ENCODE results near the gene NELL2. TPM values are rescaled to one million over a fixed set of nuclear protein-coding genes. Genes with fewer than 3 reads are reported as not detected.

NELL2 gene
- total RNA-seq, 2 donors from 2014 or later = 5.1 to 6.9 TPM

DNA sequence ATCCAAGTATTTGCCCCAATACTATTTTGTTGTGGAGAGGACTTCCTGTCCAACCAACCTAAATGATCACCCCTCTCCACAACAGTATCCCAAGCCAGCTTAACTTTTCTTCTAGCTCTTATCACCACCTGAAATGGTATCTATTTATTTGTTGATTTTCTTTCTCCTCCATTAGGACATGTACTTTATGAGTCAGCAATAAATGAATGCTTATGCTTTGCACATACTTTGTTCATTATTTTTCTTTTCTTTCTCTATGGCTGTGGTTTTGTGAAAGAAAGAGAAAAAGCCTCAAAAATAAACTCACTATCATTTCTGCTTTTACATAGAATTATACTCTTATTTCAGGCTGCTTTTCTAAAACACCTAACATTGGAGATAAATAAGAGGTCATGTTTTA, 371.3 kb downstream of the NELL2 start:
- no peak for DNase-seq
- no peaks in the 10 kb centered on the region for H3K36me3 ChIP-seq (ENCODE audit: control insufficient read depth, insufficient read depth, low read length)
- Mint-ChIP-seq H3K9me3 (peaks cover 18% of the 10 kb centered on the region), H3K4me1 (peaks cover 2% of the 10 kb centered on the region), H3K4me3 (no peak overlapping the region), H3K36me3 (ENCODE audit: low read depth) (peaks cover 2% of the 10 kb centered on the region), H3K27ac (no peak overlapping the region), H3K27me3 (ENCODE audit: insufficient read depth) (no peaks in the 10 kb centered on the region)
- no peaks in the 10 kb centered on the region for H3K9me3 ChIP-seq (ENCODE audit: control insufficient read depth, low read length)
- H3K27me3 ChIP-seq (ENCODE audit: control insufficient read depth, insufficient read depth, low read length, poor library complexity, severe bottlenecking) = no peaks in the 10 kb centered on the region
- peaks cover 3% of the 10 kb centered on the region for H3K4me1 ChIP-seq (ENCODE audit: control insufficient read depth, insufficient read depth, low read length)
- no peak overlapping the region for H3K27ac ChIP-seq (ENCODE audit: low read depth, low read length)
- H3K9ac ChIP-seq (ENCODE audit: extremely low read depth, low read length, poor library complexity, severe bottlenecking) = no peak overlapping the region
- TF ChIP-seq, protein P1, sequence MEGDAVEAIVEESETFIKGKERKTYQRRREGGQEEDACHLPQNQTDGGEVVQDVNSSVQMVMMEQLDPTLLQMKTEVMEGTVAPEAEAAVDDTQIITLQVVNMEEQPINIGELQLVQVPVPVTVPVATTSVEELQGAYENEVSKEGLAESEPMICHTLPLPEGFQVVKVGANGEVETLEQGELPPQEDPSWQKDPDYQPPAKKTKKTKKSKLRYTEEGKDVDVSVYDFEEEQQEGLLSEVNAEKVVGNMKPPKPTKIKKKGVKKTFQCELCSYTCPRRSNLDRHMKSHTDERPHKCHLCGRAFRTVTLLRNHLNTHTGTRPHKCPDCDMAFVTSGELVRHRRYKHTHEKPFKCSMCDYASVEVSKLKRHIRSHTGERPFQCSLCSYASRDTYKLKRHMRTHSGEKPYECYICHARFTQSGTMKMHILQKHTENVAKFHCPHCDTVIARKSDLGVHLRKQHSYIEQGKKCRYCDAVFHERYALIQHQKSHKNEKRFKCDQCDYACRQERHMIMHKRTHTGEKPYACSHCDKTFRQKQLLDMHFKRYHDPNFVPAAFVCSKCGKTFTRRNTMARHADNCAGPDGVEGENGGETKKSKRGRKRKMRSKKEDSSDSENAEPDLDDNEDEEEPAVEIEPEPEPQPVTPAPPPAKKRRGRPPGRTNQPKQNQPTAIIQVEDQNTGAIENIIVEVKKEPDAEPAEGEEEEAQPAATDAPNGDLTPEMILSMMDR (conservative IDR thresholded peaks at IDR 0.05) = no peak
- H3K4me3 ChIP-seq (ENCODE audit: low read length) = no peak overlapping the region

DNA sequence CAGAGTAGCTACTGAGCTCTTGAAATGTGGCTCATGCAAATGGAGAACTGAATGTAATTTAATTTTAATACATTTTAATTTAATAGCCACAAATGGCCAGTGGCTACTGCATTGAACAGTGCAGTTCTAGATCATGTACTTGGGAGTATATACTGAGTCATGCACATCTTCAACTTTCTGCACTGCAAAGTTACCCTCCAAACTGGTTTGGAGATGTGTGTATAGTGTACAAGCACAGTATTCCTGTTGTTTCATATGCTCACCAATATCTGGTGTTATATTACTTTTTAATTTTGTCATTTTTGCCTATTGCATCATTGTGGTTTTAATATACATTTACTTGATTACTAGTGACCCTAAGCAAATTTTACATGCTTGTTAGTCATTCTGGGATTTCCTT, 372.8 kb downstream of the NELL2 start:
- Mint-ChIP-seq H3K27ac (no peak overlapping the region), H3K4me1 (no peaks in the 10 kb centered on the region), H3K36me3 (ENCODE audit: low read depth) (peaks cover 2% of the 10 kb centered on the region), H3K27me3 (ENCODE audit: insufficient read depth) (no peaks in the 10 kb centered on the region), H3K4me3 (no peak overlapping the region), H3K9me3 (peaks cover 18% of the 10 kb centered on the region)
- H3K36me3 ChIP-seq (ENCODE audit: control insufficient read depth, insufficient read depth, low read length) = no peaks in the 10 kb centered on the region
- TF ChIP-seq, protein P1 (conservative IDR thresholded peaks at IDR 0.05) = no peak
- H3K9me3 ChIP-seq (ENCODE audit: control insufficient read depth, low read length) = no peaks in the 10 kb centered on the region
- no peak overlapping the region for H3K27ac ChIP-seq (ENCODE audit: low read depth, low read length)
- H3K9ac ChIP-seq (ENCODE audit: extremely low read depth, low read length, poor library complexity, severe bottlenecking) = no peak overlapping the region
- H3K4me3 ChIP-seq (ENCODE audit: low read length) = no peak overlapping the region
- no peaks in the 10 kb centered on the region for H3K4me1 ChIP-seq (ENCODE audit: control insufficient read depth, insufficient read depth, low read length)
- no peaks in the 10 kb centered on the region for H3K27me3 ChIP-seq (ENCODE audit: control insufficient read depth, insufficient read depth, low read length, poor library complexity, severe bottlenecking)
- no peak for DNase-seq

DNA sequence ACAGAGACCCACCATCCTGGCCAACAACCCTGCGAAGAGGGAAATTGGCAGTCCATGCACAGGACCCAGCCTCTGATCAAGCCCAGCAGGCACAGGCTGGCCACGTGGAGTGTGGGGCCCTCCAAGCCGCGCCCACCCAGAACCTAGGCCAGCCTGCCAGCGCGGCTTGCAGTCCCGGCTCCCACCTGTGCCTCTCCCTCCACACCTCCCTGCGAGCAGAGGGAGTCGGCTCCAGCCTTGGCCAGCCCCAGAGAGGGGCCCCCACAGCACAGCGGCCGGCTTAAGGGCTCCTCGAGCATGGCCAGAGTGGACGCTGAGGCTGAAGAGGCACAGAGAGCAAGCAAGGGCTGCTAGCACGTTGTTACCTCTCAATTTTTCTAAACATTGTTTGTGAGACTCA, 373.4 kb downstream of the NELL2 start:
- no peak for DNase-seq
- H3K4me3 Mint-ChIP-seq = no peak overlapping the region
- no peaks in the 10 kb centered on the region for H3K27me3 ChIP-seq (ENCODE audit: control insufficient read depth, insufficient read depth, low read length, poor library complexity, severe bottlenecking)

More for the DNA sequence above, 373.4 kb downstream of the NELL2 start:
- H3K9me3 Mint-ChIP-seq = peaks cover 18% of the 10 kb centered on the region
- H3K4me1 Mint-ChIP-seq = no peaks in the 10 kb centered on the region
- no peaks in the 10 kb centered on the region for H3K9me3 ChIP-seq (ENCODE audit: control insufficient read depth, low read length)
- WGBS, 2 experiments (ENCODE audit: insufficient coverage in 1 of 2, insufficient read length in 1 of 2) = 89 to 95% methylated on average over 4 to 14 of the region's 14 CpGs
- no peak overlapping the region for H3K4me3 ChIP-seq (ENCODE audit: low read length)
- H3K36me3 ChIP-seq (ENCODE audit: control insufficient read depth, insufficient read depth, low read length) = no peaks in the 10 kb centered on the region
- H3K36me3 Mint-ChIP-seq (ENCODE audit: low read depth) = peaks cover 2% of the 10 kb centered on the region
- no peak overlapping the region for H3K27ac Mint-ChIP-seq
- H3K9ac ChIP-seq (ENCODE audit: extremely low read depth, low read length, poor library complexity, severe bottlenecking) = no peak overlapping the region
- no peaks in the 10 kb centered on the region for H3K27me3 Mint-ChIP-seq (ENCODE audit: insufficient read depth)
- TF ChIP-seq, protein P1 (conservative IDR thresholded peaks at IDR 0.05) = no peak
- no peaks in the 10 kb centered on the region for H3K4me1 ChIP-seq (ENCODE audit: control insufficient read depth, insufficient read depth, low read length)
- no peak overlapping the region for H3K27ac ChIP-seq (ENCODE audit: low read depth, low read length)

Measured in endodermal cell (in vitro differentiated cells).